COR-L47 (cell line): ENCODE measurements around the gene RTKN2.
"Not testable (repeated sequence)": the region's sequence is repeated elsewhere in the genome, so short reads cannot be mapped to it uniquely, and the experiment has no call there.

Experiments
- DNase-seq: peaks from one replicate; lab custom pipeline; 2025; lab: John Stamatoyannopoulos, UW

Gene RTKN2

GRCh38 chr10:62259998-62260397 is 8.6 kb downstream of the RTKN2 start:
- no peak for DNase-seq

- no peak for DNase-seq
These were observed 9.2 kb downstream of the RTKN2 start for GRCh38 chr10:62259456-62259855.

- DNase-seq, result no peak
These were observed 9.7 kb downstream of the RTKN2 start for GRCh38 chr10:62258926-62259325.

- DNase-seq, result no peak
These were observed 14.9 kb downstream of the RTKN2 start for GRCh38 chr10:62253704-62254103.

GRCh38 chr10:62252051-62252450 is 16.6 kb downstream of the RTKN2 start:
- DNase-seq, result no peak

GRCh38 chr10:62250594-62251198 is 17.9 kb downstream of the RTKN2 start:
- DNase-seq, result peak; percentile 16

- DNase-seq, result no peak
These were observed 18.7 kb downstream of the RTKN2 start for GRCh38 chr10:62249957-62250356.

- DNase-seq, result peak; percentile 8
These were observed 20.2 kb downstream of the RTKN2 start for GRCh38 chr10:62248465-62248864.

- DNase-seq, result peak; percentile 66
These were observed 23.7 kb downstream of the RTKN2 start for GRCh38 chr10:62244785-62245467.

- no peak for DNase-seq
These were observed 24.6 kb downstream of the RTKN2 start for GRCh38 chr10:62244088-62244487.

GRCh38 chr10:62243647-62243997 is 25.0 kb downstream of the RTKN2 start:
- no peak for DNase-seq

GRCh38 chr10:62242965-62243646 is 25.5 kb downstream of the RTKN2 start:
- DNase-seq, result not testable (repeated sequence)

GRCh38 chr10:62241521-62241920 is 27.1 kb downstream of the RTKN2 start:
- DNase-seq, result not testable (repeated sequence)

- no peak for DNase-seq
These were observed 28.6 kb downstream of the RTKN2 start for GRCh38 chr10:62239994-62240393.

GRCh38 chr10:62238880-62239279 is 29.8 kb downstream of the RTKN2 start:
- DNase-seq, result no peak

GRCh38 chr10:62237966-62238365 is 30.7 kb downstream of the RTKN2 start:
- DNase-seq, result no peak

GRCh38 chr10:62237506-62237905 is 31.1 kb downstream of the RTKN2 start:
- no peak for DNase-seq

GRCh38 chr10:62234077-62234605 is 34.5 kb downstream of the RTKN2 start:
- DNase-seq, result no peak

- DNase-seq, result no peak
These were observed 35.1 kb downstream of the RTKN2 start for GRCh38 chr10:62233356-62234076.

- no peak for DNase-seq
These were observed 36.8 kb downstream of the RTKN2 start for GRCh38 chr10:62231805-62232204.

- no peak for DNase-seq
These were observed 37.3 kb downstream of the RTKN2 start for GRCh38 chr10:62231371-62231770.

GRCh38 chr10:62230344-62231121 is 38.1 kb downstream of the RTKN2 start:
- DNase-seq, result no peak
